ENCODE results near the gene BLTP3B.
A peak's percentile ranks its signal among the peaks of the same experiment; 100 is the strongest.

BLTP3B gene

DNA sequence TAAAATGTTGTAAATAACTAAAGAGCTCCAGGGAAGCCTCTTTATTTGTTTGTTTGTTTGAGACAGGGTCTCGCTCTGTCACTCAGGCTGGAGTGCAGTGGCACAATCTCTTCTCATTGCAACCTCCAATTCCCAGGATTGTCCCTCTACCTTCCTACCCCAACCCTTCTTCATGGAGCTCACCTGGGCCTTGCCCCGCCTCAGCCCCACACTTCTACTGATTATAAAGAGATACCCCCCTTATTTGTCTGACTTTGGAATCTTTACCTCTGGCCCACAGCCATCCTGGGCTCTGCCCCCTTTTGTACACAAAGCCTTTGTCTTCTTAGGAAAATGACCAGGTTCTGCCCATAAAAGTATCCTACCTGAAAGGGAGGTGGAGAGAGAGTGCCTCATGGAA is 9.1 kb upstream of the BLTP3B start:
- H3K27ac ChIP-seq, result 0 out of 2 replicates have a peak overlapping the region, but pooled peaks have one; percentile 7
- TF ChIP-seq, protein P1, sequence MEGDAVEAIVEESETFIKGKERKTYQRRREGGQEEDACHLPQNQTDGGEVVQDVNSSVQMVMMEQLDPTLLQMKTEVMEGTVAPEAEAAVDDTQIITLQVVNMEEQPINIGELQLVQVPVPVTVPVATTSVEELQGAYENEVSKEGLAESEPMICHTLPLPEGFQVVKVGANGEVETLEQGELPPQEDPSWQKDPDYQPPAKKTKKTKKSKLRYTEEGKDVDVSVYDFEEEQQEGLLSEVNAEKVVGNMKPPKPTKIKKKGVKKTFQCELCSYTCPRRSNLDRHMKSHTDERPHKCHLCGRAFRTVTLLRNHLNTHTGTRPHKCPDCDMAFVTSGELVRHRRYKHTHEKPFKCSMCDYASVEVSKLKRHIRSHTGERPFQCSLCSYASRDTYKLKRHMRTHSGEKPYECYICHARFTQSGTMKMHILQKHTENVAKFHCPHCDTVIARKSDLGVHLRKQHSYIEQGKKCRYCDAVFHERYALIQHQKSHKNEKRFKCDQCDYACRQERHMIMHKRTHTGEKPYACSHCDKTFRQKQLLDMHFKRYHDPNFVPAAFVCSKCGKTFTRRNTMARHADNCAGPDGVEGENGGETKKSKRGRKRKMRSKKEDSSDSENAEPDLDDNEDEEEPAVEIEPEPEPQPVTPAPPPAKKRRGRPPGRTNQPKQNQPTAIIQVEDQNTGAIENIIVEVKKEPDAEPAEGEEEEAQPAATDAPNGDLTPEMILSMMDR (IDR thresholded peaks at IDR 0.05), result no peak
- TF ChIP-seq ZFX (IDR thresholded peaks at IDR 0.05; ENCODE audit: borderline replicate concordance), result no peak

DNA sequence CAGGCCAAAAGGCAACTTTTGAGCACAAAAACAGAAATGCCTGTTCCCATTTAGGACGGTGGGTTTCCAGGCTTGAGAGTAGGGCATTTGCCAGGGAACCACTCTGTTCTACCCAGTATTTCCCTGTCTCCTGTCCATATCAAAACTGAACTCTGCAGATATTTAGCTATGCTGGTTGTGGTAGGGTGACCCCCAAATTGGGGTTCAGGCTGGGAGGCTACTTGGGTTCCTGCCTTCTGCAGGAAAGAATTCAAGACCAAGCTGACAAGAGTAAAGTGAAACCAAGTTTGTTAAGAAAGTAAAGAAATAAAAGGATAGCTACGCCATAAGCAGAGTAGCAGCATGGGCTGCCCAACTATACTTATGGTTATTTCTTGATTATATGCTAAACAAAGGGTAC is 3.6 kb upstream of the BLTP3B start:
- H3K27ac ChIP-seq, result no peak overlapping the region
- TF ChIP-seq ZFX (IDR thresholded peaks at IDR 0.05; ENCODE audit: borderline replicate concordance), result no peak
- TF ChIP-seq, protein P1 (IDR thresholded peaks at IDR 0.05), result no peak

DNA sequence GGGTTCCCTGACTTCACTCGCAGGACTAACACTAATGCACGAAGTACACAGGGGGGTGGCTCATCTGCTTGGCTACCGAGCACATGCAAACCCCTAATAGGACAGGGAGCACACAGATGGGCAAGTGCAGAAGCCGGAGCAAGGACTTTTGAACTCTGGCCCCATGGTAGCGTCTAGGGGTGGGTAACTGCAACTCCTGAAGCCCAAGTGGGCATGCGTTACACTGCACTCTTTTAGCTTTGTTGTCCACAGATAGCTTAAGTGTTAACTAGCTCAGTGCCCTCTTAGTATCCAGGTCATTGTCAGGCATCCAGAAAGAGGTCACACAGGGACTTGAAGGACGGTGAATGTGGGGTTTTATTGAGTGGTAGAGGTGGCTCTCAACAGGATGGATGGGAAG is 3.0 kb upstream of the BLTP3B start:
- H3K27ac ChIP-seq, result no peak overlapping the region
- TF ChIP-seq ZFX (IDR thresholded peaks at IDR 0.05; ENCODE audit: borderline replicate concordance), result no peak
- TF ChIP-seq, protein P1 (IDR thresholded peaks at IDR 0.05), result no peak

DNA sequence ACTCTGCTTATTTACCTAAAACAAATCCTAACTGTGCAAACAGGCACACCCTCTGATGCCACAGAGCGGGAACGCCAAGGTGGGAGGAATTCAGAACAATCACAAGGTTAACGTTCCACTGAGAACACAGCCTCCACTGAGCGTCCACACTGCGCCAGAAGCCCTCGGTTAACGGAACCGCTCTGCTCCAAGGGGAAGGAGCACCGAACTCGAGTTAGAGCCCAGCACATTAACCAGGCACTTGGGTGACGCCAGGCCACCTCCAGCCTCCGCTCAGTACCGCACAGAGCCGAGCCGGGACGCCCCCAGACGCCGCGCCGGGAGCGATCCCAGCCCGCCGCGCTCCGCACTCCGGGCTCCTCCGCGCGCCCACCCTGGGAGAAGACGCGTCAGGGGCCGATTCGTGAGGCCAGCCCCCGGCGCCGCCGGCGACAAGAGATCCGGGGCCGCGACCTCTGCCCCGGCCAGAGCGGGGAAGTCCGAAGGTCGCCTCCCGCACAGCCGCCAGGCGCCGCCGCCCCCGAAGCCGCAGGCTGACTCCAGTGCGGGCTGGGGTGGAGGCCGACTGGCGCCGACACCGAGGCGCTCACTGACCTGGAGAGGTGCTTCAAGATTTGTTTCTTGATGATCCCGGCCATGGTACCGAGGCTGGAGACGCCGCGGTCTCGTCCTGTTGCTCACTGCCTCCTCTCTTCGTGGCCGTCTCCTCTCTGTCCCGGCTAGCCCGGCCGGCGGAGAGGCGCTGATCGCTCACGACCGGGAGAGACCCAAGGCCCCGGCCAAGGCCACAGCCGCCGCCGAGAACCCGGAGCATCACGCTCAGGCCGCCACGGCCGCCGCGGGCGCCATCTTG is 450 bp downstream of the BLTP3B start:
- peak overlapping the region; percentile 95 for H3K27ac ChIP-seq
- TF ChIP-seq ZFX (IDR thresholded peaks at IDR 0.05; ENCODE audit: borderline replicate concordance), result no peak

DNA sequence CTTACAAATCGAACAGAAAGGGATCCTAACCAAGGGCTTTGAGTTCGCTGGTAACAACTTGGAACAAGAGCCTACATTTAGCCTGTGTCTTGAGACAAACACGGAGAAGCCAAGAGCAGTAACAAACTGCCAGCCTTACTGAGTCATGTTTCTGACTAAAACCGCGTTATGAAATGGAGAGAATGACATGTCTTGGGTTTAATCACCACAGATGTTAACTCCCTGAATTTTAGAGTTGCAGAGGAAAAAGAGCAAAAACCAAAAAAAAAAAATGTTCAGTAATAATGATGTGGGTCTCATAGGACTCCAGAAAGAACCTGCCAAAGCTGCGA is 1.0 kb downstream of the BLTP3B start:
- peak overlapping the region; percentile 95 for H3K27ac ChIP-seq
- TF ChIP-seq, protein P1 (IDR thresholded peaks at IDR 0.05), result no peak

DNA sequence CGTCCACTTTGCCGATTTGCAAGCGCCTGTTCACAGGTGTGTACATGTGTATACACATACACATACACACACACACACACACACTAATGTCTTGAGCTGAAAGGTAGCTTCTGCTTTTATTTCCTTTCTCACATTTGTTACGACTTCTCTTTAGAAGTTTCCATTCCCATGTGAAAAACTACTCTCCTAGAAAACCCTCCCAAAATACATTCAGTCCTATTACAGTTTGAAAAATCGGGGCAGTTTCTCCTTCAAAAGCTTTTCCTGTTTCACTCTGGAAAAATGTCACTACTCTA is 3.9 kb downstream of the BLTP3B start:
- peak overlapping the region; percentile 12; the same call in 1 of the 2 replicates for H3K27ac ChIP-seq
- TF ChIP-seq, protein P1 (IDR thresholded peaks at IDR 0.05), result no peak
- no peak for TF ChIP-seq ZFX (IDR thresholded peaks at IDR 0.05; ENCODE audit: borderline replicate concordance)

DNA sequence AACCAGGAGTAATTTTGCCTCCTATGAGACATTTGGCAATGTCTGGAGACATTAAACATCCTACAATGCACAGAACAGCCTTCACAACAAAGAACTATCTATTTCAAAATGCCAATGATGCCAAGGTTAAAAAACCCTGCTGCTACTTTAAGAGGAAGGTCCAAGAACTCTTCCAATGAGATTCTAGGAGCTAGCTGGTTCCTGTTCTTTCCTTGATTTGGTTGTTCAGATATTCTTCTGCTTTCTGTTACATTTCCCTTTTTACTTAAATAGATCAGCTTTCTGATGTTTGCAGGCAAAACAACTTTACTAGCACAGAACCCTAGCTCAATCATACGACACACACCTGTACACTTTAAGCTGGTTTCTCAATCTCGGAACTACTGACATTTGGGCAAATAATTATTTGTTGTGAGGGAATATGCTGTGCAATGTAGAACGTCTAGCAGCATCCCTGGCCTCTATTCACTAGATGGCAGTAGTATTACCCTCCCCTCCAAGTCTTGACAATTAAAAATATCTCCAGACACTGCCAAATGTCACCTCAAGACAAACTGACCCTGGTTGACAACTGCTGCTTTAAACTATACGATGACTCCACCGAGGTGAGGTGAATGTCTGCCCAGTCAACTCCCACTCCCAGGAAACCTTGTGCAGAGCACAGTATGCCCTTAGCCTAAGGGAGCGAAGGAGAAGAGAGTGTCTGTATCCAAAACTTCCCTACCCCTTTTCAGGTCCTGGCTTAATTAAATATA is 4.4 kb downstream of the BLTP3B start:
- TF ChIP-seq, protein P1 (IDR thresholded peaks at IDR 0.05), result peak; percentile 77
- TF ChIP-seq ZFX (IDR thresholded peaks at IDR 0.05; ENCODE audit: borderline replicate concordance), result no peak
- peak overlapping the region; percentile 12; the same call in 1 of the 2 replicates for H3K27ac ChIP-seq

Measured in 22Rv1 (cell line).